ENCODE measurements around the gene SLC37A1.

DNA sequence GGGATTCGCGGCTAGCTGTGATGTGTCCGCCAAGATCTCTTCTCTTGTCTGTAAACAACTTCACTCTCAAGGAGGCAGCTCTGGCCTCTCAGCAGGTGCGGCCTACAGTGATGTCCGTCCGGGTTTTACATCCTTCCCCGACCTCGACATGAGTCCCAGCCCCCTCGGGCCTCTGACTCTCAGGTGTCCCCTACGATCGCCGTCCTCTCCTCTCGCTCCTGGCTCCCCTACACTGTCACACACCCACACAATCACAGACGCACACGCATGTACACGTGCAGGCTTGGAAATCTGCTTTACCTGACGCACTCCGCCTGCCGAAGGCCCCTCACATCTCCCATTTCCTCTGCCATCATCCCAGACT is 16.8 kb upstream of the SLC37A1 start:
- TF ChIP-seq, protein P1, sequence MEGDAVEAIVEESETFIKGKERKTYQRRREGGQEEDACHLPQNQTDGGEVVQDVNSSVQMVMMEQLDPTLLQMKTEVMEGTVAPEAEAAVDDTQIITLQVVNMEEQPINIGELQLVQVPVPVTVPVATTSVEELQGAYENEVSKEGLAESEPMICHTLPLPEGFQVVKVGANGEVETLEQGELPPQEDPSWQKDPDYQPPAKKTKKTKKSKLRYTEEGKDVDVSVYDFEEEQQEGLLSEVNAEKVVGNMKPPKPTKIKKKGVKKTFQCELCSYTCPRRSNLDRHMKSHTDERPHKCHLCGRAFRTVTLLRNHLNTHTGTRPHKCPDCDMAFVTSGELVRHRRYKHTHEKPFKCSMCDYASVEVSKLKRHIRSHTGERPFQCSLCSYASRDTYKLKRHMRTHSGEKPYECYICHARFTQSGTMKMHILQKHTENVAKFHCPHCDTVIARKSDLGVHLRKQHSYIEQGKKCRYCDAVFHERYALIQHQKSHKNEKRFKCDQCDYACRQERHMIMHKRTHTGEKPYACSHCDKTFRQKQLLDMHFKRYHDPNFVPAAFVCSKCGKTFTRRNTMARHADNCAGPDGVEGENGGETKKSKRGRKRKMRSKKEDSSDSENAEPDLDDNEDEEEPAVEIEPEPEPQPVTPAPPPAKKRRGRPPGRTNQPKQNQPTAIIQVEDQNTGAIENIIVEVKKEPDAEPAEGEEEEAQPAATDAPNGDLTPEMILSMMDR (IDR thresholded peaks at IDR 0.05) = no peak
- TF ChIP-seq POLR2A (IDR thresholded peaks at IDR 0.05) = no peak

Data from sigmoid colon (tissue), 3 donors.